Transverse colon (tissue), 4 donors: ENCODE results near the gene IL10RA. TPM values are rescaled to one million over a fixed set of nuclear protein-coding genes. Genes with fewer than 3 reads are reported as not detected.

Experiments used
- DNase-seq: peaks from one replicate; pipeline ENCODE4 v3.0.0-alpha.2; 2019
- H3K27ac ChIP-seq, 4 donors: fragments of 200-600 bp; sonication (generic); 2 replicates each; pipeline ENCODE4 v1.5.1; 2016 to 2018; ENCODE audit warnings: inconsistent platforms in 4 of 4
- H3K27me3 ChIP-seq: fragments of 200-600 bp; sonication (generic); 2 replicates; pipeline ENCODE4 v1.5.1; 2017; ENCODE audit warnings: inconsistent platforms
- H3K36me3 ChIP-seq, 4 donors: fragments of 200-600 bp; sonication (generic); 2 replicates each; pipeline ENCODE4 v1.5.1; 2017 to 2019; ENCODE audit warnings: inconsistent platforms in 4 of 4
- H3K4me1 ChIP-seq, 4 donors: fragments of 200-600 bp; sonication (generic); 2 replicates each; pipeline ENCODE4 v1.5.1; 2017 to 2020; ENCODE audit warnings: inconsistent platforms in 4 of 4
- H3K4me3 ChIP-seq, 4 donors: fragments of 200-600 bp; sonication (generic); 1 replicate in 1 of 4; 2 replicates in 3 of 4; pipeline versions ENCODE4 v1.5.1 to v1.6.1; 2017 to 2019; ENCODE audit warnings: inconsistent platforms in 4 of 4
- H3K9me3 ChIP-seq, 2 donors: fragments of 200-600 bp; sonication (generic); 2 replicates each; pipeline ENCODE4 v1.5.1; 2017 to 2019; ENCODE audit warnings: inconsistent platforms in 2 of 2
- CTCF ChIP-seq, 5 experiments: fragments of 200-600 bp in 3 of 5; fragments of 450-650 bp in 2 of 5; sonication (generic) in 3 of 5; IDR thresholded peaks; 1 replicate in 2 of 5; 2 replicates in 3 of 5; pipeline ENCODE4 v1.5.1; 2016 to 2017; ENCODE audit warnings: antibody characterized with exemption in 5 of 5, inconsistent platforms in 3 of 5, mild to moderate bottlenecking in 2 of 5, moderate library complexity in 1 of 5
- EP300 ChIP-seq: sonication (generic); formaldehyde crosslinking; IDR thresholded peaks from one replicate; pipeline ENCODE4 v1.6.1; 2017; ENCODE audit warnings: antibody characterized with exemption, low read depth
- POLR2A ChIP-seq: fragments of 450-650 bp; IDR thresholded peaks from one replicate; pipeline ENCODE4 v1.6.1; 2016; ENCODE audit warnings: antibody characterized with exemption, mild to moderate bottlenecking, moderate library complexity
- POLR2AphosphoS5 ChIP-seq, 3 donors: sonication (generic); formaldehyde crosslinking; IDR thresholded peaks; one replicate each; pipeline ENCODE4 v1.6.1; 2016; ENCODE audit warnings: antibody characterized with exemption in 3 of 3
- WGBS, 2 donors: methylation state at CpG; one replicate each; pipeline ENCODE4 v1.1.5; 2018; ENCODE audit warnings: low coverage in 1 of 2; 5-methylcytosine and 5-hydroxymethylcytosine counted together
- in situ Hi-C, 4 donors: fragments of 200-750 bp; cut with MboI; loops; one replicate each; pipeline versions ENCODE4 v1.15.0 to v1.15.1; 2017; ENCODE audit warnings: low sequenced_read_pairs in 3 of 4, low pct_ligation_motif_present in 1 of 4, low pct_unique_long_range_greater_than_20kb in 1 of 4
- intact Hi-C: fragments of 100-400 bp; cut with DNase I; formaldehyde crosslinking; loops from one replicate; pipeline ENCODE4 v1.15.1; 2023; ENCODE audit warnings: low total_unique reads
- total RNA-seq, 4 donors: library from RNA; depleted of rRNA; stranded (reverse); fragments of >200 nt; gene quantifications; one replicate each; pipeline ENCODE4 v1.1.0, GENCODE V29; 2016

The IL10RA gene
- total RNA-seq, 4 donors from 2014 or later, result 2.8 to 25.4 (median 18.4) TPM

GRCh38 chr11:117983163-117983475, 3.1 kb upstream of the IL10RA start:
- Histone ChIP-seq H3K27ac (no peak overlapping the region), H3K36me3 (no peaks in the 10 kb centered on the region), H3K4me1 (peaks cover 0 to 15% (median 10%) of the 10 kb centered on the region in 4 donors), H3K27me3 (peaks cover 8% of the 10 kb centered on the region), H3K4me3 (no peak overlapping the region), H3K9me3 (no peaks in the 10 kb centered on the region)
- WGBS, 2 donors, result 88% methylated on average over 3 of the region's 3 CpGs; no CpG with 5 or more reads in 1 of the 2 donors
- no peak for TF ChIP-seq EP300
- TF ChIP-seq CTCF (IDR thresholded peaks at IDR 0.05), result no peak
- no peak for TF ChIP-seq POLR2A
- TF ChIP-seq POLR2AphosphoS5 (IDR thresholded peaks at IDR 0.05), result no peak
- DNase-seq, result no peak
- in situ Hi-C loops, result no loop called here
- intact Hi-C loops, result no loop called here

GRCh38 chr11:117984476-117984875, 1.7 kb upstream of the IL10RA start:
- H3K4me3 ChIP-seq, result no peak overlapping the region
- DNase-seq, result no peak
- WGBS, 2 donors, result 69 to 79% methylated on average over 4 of the region's 4 CpGs

GRCh38 chr11:117986981-117987574, 884 bp downstream of the IL10RA start:
- H3K27ac ChIP-seq, result peak overlapping the region; percentile 72 to 86 (median 76)
- no peaks in the 10 kb centered on the region for H3K9me3 ChIP-seq
- peak overlapping the region in 3 of 4 donors; percentile 38 to 50 (median 50) for H3K4me3 ChIP-seq
- 54 to 63% methylated on average over 14 to 15 of the region's 15 CpGs for WGBS, 2 donors
- in situ Hi-C loops (no loop called here), intact Hi-C loops (no loop called here)
- DNase-seq, result peak; percentile 50
- peak in 2 of 3 donors; percentile 19 to 56 for TF ChIP-seq POLR2AphosphoS5 (IDR thresholded peaks at IDR 0.05)
- no peak for TF ChIP-seq EP300
- H3K27me3 ChIP-seq, result peaks cover 10% of the 10 kb centered on the region
- H3K36me3 ChIP-seq, result no peaks in the 10 kb centered on the region
- peaks cover 0 to 15% (median 10%) of the 10 kb centered on the region in 4 donors for H3K4me1 ChIP-seq

More at GRCh38 chr11:117984476-117984875, 1.7 kb upstream of the IL10RA start:
- in situ Hi-C loops (no loop called here), intact Hi-C loops (no loop called here)
- TF ChIP-seq POLR2AphosphoS5 (IDR thresholded peaks at IDR 0.05) (no peak), EP300 (no peak), POLR2A (no peak), CTCF (IDR thresholded peaks at IDR 0.05) (no peak)
- Histone ChIP-seq H3K27ac (no peak overlapping the region), H3K4me1 (peaks cover 0 to 15% (median 10%) of the 10 kb centered on the region in 4 donors), H3K27me3 (peaks cover 10% of the 10 kb centered on the region), H3K9me3 (no peaks in the 10 kb centered on the region), H3K36me3 (no peaks in the 10 kb centered on the region)

- no peaks in the 10 kb centered on the region for H3K36me3 ChIP-seq
- peaks cover 10% of the 10 kb centered on the region for H3K27me3 ChIP-seq
- no peaks in the 10 kb centered on the region for H3K9me3 ChIP-seq
- DNase-seq, result no peak
- H3K4me1 ChIP-seq, result peaks cover 0 to 18% (median 10%) of the 10 kb centered on the region in 4 donors
- TF ChIP-seq POLR2AphosphoS5 (IDR thresholded peaks at IDR 0.05) (peak in 1 of 3 donors; percentile 19), EP300 (no peak), POLR2A (peak; percentile 17)
- peak overlapping the region in 2 of 4 donors; percentile 50 for H3K4me3 ChIP-seq
- 90 to 95% methylated on average over 6 to 13 of the region's 13 CpGs for WGBS, 2 donors
- in situ Hi-C loops, result no loop called here
- intact Hi-C loops, result no loop called here
- H3K27ac ChIP-seq, result peak overlapping the region; percentile 72 to 86 (median 76)
These were observed 3.3 kb downstream of the IL10RA start for GRCh38 chr11:117989351-117990102.

- Histone ChIP-seq H3K27ac (peak overlapping the region in 1 of 4 donors; percentile 55), H3K4me1 (peaks cover 0 to 3% (median 0%) of the 10 kb centered on the region in 4 donors), H3K9me3 (no peaks in the 10 kb centered on the region), H3K36me3 (no peaks in the 10 kb centered on the region), H3K27me3 (peaks cover 10% of the 10 kb centered on the region), H3K4me3 (no peak overlapping the region)
- DNase-seq, result no peak
- in situ Hi-C loops, result no loop called here
- intact Hi-C loops, result no loop called here
- TF ChIP-seq CTCF (IDR thresholded peaks at IDR 0.05) (no peak), POLR2AphosphoS5 (IDR thresholded peaks at IDR 0.05) (no peak), EP300 (no peak), POLR2A (no peak)
- 78 to 88% methylated on average over 4 of the region's 4 CpGs for WGBS, 2 donors
These were observed 5.9 kb downstream of the IL10RA start for GRCh38 chr11:117992136-117992535.
